Measurements from ENCODE around the gene BTBD6.

- no peak for TF ChIP-seq CTCF (conservative IDR thresholded peaks at IDR 0.05 in 1 of 2, IDR thresholded peaks at IDR 0.05 in 1 of 2; ENCODE audit: low read depth in 1 of 2, low read length in 2 of 2)
- TF ChIP-seq EZH2 (IDR thresholded peaks at IDR 0.05; ENCODE audit: low read length, missing control alignments): no peak
These were observed 40.9 kb upstream of the BTBD6 start for GRCh38 chr14:105207460-105207901.
